ENCODE measurements around the gene SIX2.
"Not testable (repeated sequence)": the region's sequence is repeated elsewhere in the genome, so short reads cannot be mapped to it uniquely, and the experiment has no call there.

SIX2 gene

DNA sequence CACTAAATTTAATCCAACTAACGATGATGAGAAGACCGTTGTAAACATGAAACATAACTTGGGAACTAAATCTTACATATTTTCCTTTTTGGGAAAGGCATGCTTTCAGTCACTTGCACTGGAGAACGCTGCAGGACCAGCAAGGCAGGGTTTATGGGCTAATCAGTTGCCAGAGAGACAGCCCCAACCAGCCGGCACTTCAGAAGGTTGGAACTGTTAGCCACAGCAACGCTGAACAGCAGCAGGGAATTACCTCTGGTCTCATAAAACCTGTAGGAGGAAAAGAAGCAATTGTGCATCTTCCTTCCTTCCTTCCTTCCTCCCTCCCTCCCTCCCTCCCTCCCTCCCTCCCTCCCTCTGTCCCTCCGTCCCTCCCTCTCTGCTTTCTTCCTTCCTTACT, 33.9 kb upstream of the SIX2 start:
- no peaks in the 10 kb centered on the region for H3K79me2 ChIP-seq (ENCODE audit: insufficient read depth, low read length)
- H3K36me3 ChIP-seq (ENCODE audit: low read length) = no peaks in the 10 kb centered on the region
- no peaks in the 10 kb centered on the region; the same call in 1 of the 2 replicates for H3K27me3 ChIP-seq (ENCODE audit: low read length)
- no peak overlapping the region for H3K9ac ChIP-seq (ENCODE audit: low read length)
- no peak overlapping the region for H2AFZ ChIP-seq (ENCODE audit: low read depth, low read length, severe bottlenecking)
- H3F3A ChIP-seq (ENCODE audit: insufficient read depth) = no peaks in the 10 kb centered on the region
- H3K9me3 ChIP-seq (ENCODE audit: insufficient read depth, low read length) = no peaks in the 10 kb centered on the region
- TF ChIP-seq EZH2phosphoT487 (conservative IDR thresholded peaks at IDR 0.05; ENCODE audit: low read length) = no peak
- TF ChIP-seq, protein P1, sequence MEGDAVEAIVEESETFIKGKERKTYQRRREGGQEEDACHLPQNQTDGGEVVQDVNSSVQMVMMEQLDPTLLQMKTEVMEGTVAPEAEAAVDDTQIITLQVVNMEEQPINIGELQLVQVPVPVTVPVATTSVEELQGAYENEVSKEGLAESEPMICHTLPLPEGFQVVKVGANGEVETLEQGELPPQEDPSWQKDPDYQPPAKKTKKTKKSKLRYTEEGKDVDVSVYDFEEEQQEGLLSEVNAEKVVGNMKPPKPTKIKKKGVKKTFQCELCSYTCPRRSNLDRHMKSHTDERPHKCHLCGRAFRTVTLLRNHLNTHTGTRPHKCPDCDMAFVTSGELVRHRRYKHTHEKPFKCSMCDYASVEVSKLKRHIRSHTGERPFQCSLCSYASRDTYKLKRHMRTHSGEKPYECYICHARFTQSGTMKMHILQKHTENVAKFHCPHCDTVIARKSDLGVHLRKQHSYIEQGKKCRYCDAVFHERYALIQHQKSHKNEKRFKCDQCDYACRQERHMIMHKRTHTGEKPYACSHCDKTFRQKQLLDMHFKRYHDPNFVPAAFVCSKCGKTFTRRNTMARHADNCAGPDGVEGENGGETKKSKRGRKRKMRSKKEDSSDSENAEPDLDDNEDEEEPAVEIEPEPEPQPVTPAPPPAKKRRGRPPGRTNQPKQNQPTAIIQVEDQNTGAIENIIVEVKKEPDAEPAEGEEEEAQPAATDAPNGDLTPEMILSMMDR (IDR thresholded peaks at IDR 0.05; ENCODE audit: insufficient read depth, low read length, poor library complexity, severe bottlenecking) = no peak
- H4K20me1 ChIP-seq (ENCODE audit: low read depth, low read length) = no peaks in the 10 kb centered on the region
- no peak overlapping the region for H3K4me2 ChIP-seq (ENCODE audit: low read depth, low read length, poor library complexity, severe bottlenecking)
- H3K9me2 ChIP-seq (replicated peaks; ENCODE audit: insufficient read depth, low read length) = no peaks in the 10 kb centered on the region
- H3K4me3 ChIP-seq (ENCODE audit: insufficient read depth, low read length, poor library complexity, severe bottlenecking) = no peak overlapping the region
- H3K27ac ChIP-seq (ENCODE audit: low read depth, low read length) = no peak overlapping the region

DNA sequence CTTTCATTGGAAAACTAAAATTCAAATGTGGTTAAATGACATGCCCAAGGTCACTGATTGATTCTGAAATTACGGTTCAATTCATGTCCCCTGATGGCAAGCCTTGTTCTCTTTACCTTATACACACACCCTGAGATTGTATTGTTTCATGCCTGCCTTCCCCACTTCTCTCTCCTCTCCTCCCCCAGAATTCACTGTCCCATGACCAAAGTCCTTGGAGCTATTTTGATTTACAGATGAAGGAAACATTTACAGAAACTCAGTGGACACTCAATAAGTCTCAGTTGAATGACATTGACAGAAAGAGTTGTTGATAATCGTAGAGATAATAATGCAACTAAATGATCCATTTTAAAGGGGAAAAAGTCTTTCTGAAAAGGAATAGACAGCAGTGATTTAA, 33.1 kb upstream of the SIX2 start:
- Histone ChIP-seq H3K27me3 (ENCODE audit: low read length) (no peaks in the 10 kb centered on the region; the same call in 1 of the 2 replicates), H3K9me2 (replicated peaks; ENCODE audit: insufficient read depth, low read length) (no peaks in the 10 kb centered on the region), H2AFZ (ENCODE audit: low read depth, low read length, severe bottlenecking) (no peak overlapping the region), H3K9ac (ENCODE audit: low read length) (no peak overlapping the region), H3K4me3 (ENCODE audit: insufficient read depth, low read length, poor library complexity, severe bottlenecking) (no peak overlapping the region), H3K4me2 (ENCODE audit: low read depth, low read length, poor library complexity, severe bottlenecking) (no peak overlapping the region), H3K9me3 (ENCODE audit: insufficient read depth, low read length) (no peaks in the 10 kb centered on the region), H4K20me1 (ENCODE audit: low read depth, low read length) (no peaks in the 10 kb centered on the region), H3K27ac (ENCODE audit: low read depth, low read length) (no peak overlapping the region), H3F3A (ENCODE audit: insufficient read depth) (no peaks in the 10 kb centered on the region), H3K36me3 (ENCODE audit: low read length) (no peaks in the 10 kb centered on the region), H3K79me2 (ENCODE audit: insufficient read depth, low read length) (no peaks in the 10 kb centered on the region)
- TF ChIP-seq, protein P1 (IDR thresholded peaks at IDR 0.05; ENCODE audit: insufficient read depth, low read length, poor library complexity, severe bottlenecking) = no peak
- TF ChIP-seq EZH2phosphoT487 (conservative IDR thresholded peaks at IDR 0.05; ENCODE audit: low read length) = no peak

DNA sequence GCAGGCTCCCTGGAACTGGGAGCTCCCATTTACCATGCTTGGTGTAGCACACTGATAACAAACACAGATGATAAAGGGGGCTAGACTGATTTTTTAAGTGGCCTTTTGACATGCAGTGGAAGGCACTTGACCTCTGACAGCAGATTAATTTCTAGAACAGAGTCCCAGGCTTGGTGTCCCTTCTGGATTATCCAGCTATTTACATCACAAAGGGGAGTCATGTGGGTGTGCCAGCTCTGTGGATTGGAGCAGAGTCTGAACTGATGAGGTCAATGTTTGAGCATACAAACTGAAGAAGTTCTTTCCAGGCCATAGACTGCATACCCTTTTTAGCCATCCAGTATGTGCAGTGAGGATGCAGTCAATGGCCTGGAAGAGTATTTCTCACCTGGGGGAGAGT, 31.5 kb upstream of the SIX2 start:
- no peaks in the 10 kb centered on the region for H3K36me3 ChIP-seq (ENCODE audit: low read length)
- no peaks in the 10 kb centered on the region for H3K9me2 ChIP-seq (replicated peaks; ENCODE audit: insufficient read depth, low read length)
- no peak for TF ChIP-seq EZH2phosphoT487 (conservative IDR thresholded peaks at IDR 0.05; ENCODE audit: low read length)
- TF ChIP-seq, protein P1 (IDR thresholded peaks at IDR 0.05; ENCODE audit: insufficient read depth, low read length, poor library complexity, severe bottlenecking) = no peak
- H3K4me3 ChIP-seq (ENCODE audit: insufficient read depth, low read length, poor library complexity, severe bottlenecking) = no peak overlapping the region
- no peaks in the 10 kb centered on the region for H4K20me1 ChIP-seq (ENCODE audit: low read depth, low read length)
- no peak overlapping the region for H2AFZ ChIP-seq (ENCODE audit: low read depth, low read length, severe bottlenecking)
- H3K27me3 ChIP-seq (ENCODE audit: low read length) = no peaks in the 10 kb centered on the region; the same call in 1 of the 2 replicates
- no peaks in the 10 kb centered on the region for H3F3A ChIP-seq (ENCODE audit: insufficient read depth)
- no peak overlapping the region for H3K27ac ChIP-seq (ENCODE audit: low read depth, low read length)
- no peaks in the 10 kb centered on the region for H3K79me2 ChIP-seq (ENCODE audit: insufficient read depth, low read length)
- no peak overlapping the region for H3K4me2 ChIP-seq (ENCODE audit: low read depth, low read length, poor library complexity, severe bottlenecking)
- H3K9ac ChIP-seq (ENCODE audit: low read length) = no peak overlapping the region
- H3K9me3 ChIP-seq (ENCODE audit: insufficient read depth, low read length) = no peaks in the 10 kb centered on the region

DNA sequence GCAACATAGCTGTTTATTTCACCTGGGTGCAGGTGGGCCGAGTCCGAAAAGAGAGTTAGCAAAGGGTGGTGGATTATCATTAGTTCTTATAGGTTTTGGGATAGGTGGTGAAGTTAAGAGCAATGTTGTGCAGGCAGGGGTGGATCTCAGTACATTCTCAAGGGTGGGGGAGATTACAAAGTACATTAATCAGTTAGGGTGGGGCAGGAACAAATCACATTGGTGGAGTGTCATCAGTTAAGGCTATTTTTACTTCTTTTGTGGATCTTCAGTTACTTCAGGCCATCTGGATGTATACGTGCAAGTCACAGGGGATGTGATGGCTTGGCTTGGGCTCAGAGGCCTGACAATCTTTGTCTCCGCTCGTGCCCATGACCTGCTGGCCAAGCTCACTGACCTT, 30.6 kb upstream of the SIX2 start:
- not testable (repeated sequence) for H2AFZ ChIP-seq (ENCODE audit: low read depth, low read length, severe bottlenecking); H3K9me2 ChIP-seq (replicated peaks; ENCODE audit: insufficient read depth, low read length); H3K27me3 ChIP-seq (ENCODE audit: low read length)

DNA sequence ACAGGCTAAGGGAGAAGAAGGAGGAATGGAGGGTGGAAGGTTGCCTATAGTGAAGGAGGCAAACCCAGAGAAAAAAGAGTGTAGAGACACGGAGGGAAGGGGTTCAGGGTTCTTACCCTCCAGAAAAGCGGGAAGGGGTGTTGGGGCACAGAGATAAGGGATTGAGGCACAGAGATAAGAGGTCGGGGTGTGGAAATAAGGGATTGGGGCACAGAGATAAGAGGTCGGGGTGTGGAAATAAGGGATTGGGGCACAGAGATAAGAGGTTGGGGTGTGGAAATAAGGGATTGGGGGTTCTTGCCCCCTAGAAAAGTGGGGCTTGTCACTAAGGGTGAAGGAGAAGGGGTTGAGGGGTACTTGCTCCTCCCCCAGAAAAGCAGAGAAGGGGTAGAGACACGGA, 29.6 kb upstream of the SIX2 start:
- H3K27me3 ChIP-seq (ENCODE audit: low read length); H3K4me2 ChIP-seq (ENCODE audit: low read depth, low read length, poor library complexity, severe bottlenecking); H3F3A ChIP-seq (ENCODE audit: insufficient read depth); H3K36me3 ChIP-seq (ENCODE audit: low read length); H4K20me1 ChIP-seq (ENCODE audit: low read depth, low read length); H3K27ac ChIP-seq (ENCODE audit: low read depth, low read length); H3K79me2 ChIP-seq (ENCODE audit: insufficient read depth, low read length); H3K4me3 ChIP-seq (ENCODE audit: insufficient read depth, low read length, poor library complexity, severe bottlenecking); H3K9ac ChIP-seq (ENCODE audit: low read length); H3K9me3 ChIP-seq (ENCODE audit: insufficient read depth, low read length); H2AFZ ChIP-seq (ENCODE audit: low read depth, low read length, severe bottlenecking); H3K9me2 ChIP-seq (replicated peaks; ENCODE audit: insufficient read depth, low read length): not testable (repeated sequence)

More for the DNA sequence above, 30.6 kb upstream of the SIX2 start:
- H3K9ac ChIP-seq (ENCODE audit: low read length); H4K20me1 ChIP-seq (ENCODE audit: low read depth, low read length); H3K9me3 ChIP-seq (ENCODE audit: insufficient read depth, low read length); H3K79me2 ChIP-seq (ENCODE audit: insufficient read depth, low read length); H3F3A ChIP-seq (ENCODE audit: insufficient read depth); H3K4me3 ChIP-seq (ENCODE audit: insufficient read depth, low read length, poor library complexity, severe bottlenecking); H3K4me2 ChIP-seq (ENCODE audit: low read depth, low read length, poor library complexity, severe bottlenecking); H3K27ac ChIP-seq (ENCODE audit: low read depth, low read length); H3K36me3 ChIP-seq (ENCODE audit: low read length): not testable (repeated sequence)
